Measurements from ENCODE around the gene TSC1.
A peak's percentile ranks its signal among the peaks of the same experiment; 100 is the strongest.
"Not testable (repeated sequence)": the region's sequence is repeated elsewhere in the genome, so short reads cannot be mapped to it uniquely, and the experiment has no call there.

The TSC1 gene

DNA sequence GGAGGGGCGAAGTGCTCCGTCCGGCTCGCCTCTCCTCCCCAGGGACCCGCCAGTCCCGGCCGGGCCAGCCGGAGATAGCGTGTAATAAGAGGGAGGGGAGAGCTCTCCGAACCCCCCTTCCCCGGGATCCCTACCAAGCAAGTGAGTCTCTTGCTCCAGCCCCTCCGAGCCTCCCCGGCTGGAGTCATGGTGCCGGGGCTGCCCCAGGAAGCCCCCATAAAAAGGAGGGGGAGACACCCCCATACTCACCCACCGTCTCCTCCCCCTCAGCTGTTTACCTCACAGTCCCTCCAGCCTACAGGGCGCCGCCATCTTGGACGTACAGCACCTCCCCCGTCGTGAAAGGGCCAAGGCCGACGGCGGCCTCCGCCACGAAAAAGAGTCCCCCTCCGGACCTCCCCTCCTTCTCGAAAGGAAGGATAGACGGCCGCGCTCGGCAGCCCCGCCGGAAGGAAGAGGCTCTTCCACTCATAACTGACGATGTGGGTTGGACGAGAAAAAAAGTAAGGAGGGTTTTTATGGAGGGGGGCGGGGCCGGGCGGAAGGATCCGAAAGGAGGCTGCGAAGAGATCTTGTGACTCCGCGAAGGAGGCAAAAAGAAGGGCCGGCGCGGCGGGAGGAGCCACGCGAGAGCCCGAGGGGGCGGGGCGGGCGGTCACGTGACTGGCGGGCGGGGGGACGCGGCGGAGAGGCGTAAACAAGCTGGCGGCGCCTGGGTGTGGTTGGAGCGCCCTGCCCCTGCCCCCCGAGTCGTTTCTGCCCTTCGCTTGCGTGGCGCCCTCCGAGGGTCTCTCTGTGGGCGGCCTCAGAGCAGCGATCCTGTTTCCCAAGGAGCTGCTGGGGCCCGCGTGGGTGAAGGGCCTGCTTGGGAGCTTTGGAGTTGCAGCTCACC is at the start of gene TSC1:
Gene TSC1 (minus strand): TSS at position 323 of the 892 bp plus-strand sequence. CDS start 15,744 bp downstream, outside the sequence.
- DNase-seq (ENCODE audit: low read depth), result peak; percentile 78

DNA sequence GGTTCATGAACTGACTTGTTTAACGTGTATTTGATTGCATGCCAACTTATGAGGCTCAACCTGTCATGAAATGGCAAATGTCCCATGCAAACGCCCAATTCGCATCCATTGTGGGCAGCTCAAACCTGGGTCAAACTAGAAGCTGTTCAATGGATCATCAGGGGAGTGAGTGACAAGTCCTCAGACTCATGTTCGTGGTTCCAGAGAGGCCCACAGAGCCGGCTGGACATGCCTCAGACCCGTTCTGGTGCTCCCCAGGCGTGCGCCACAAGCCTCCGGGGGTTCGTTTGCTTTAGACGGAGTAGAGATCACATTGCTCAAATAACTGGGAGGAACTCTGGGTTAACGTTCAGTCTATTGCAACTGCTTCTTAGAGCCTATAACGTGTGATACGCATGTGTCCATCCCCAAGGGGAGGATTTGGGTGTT is 49.1 kb upstream of the TSC1 start:
- H3K4me3 ChIP-seq (ENCODE audit: low read length), result no peak overlapping the region
- TF ChIP-seq, protein P1, sequence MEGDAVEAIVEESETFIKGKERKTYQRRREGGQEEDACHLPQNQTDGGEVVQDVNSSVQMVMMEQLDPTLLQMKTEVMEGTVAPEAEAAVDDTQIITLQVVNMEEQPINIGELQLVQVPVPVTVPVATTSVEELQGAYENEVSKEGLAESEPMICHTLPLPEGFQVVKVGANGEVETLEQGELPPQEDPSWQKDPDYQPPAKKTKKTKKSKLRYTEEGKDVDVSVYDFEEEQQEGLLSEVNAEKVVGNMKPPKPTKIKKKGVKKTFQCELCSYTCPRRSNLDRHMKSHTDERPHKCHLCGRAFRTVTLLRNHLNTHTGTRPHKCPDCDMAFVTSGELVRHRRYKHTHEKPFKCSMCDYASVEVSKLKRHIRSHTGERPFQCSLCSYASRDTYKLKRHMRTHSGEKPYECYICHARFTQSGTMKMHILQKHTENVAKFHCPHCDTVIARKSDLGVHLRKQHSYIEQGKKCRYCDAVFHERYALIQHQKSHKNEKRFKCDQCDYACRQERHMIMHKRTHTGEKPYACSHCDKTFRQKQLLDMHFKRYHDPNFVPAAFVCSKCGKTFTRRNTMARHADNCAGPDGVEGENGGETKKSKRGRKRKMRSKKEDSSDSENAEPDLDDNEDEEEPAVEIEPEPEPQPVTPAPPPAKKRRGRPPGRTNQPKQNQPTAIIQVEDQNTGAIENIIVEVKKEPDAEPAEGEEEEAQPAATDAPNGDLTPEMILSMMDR (conservative IDR thresholded peaks at IDR 0.05; ENCODE audit: low read depth, low read length), result no peak
- DNase-seq (ENCODE audit: low read depth), result no peak

More for the DNA sequence above, at the start of gene TSC1:
- peak within 1 kb of the TSS; percentile 97 for H3K4me3 ChIP-seq (ENCODE audit: low read length)
- TF ChIP-seq, protein P1 (conservative IDR thresholded peaks at IDR 0.05; ENCODE audit: low read depth, low read length), result no peak

DNA sequence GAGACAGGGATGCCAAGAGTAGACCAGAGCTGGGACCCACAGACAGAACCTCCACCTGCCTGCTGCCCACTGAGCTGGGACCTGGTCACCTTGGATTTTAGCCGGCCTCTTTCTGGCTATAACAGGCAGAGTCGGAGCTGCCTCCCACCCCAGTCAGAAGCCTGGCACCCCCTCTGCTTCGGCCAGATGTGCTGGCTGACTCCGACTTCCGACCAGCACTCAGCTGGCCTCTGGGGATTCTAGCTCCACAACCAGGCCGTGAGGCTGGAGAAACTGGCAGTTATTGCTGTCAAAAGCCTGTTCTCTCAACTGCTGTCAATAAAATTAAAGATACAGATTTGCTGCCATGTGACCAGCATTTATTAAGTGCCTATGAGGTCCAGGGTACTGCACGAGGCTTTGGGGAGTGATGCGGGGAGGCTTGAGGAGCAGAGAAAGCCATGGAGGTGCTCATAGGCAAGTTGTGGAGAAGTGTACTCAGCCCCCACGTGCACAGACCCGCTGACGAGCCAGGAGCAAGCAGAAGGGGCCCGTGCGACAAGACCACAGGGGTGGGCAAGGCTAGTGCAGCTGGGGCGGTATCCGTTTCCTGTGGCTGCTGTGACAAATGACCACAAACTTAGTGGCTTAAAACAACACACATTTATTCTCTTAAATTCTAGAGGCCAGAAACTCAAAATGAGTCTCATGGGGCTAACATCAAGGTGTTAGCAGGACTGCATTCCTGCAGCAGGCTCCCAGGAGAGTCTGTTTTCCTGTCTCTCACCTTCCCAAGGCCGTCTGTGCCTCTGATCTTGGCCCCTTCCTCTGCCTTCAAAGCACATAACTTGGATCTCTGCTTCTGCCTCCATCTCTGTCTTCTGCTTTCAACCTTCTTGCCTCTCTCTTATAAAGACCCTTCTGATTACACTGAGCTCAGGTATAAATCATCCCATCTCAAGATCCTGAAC is 47.2 kb upstream of the TSC1 start:
- no peak for DNase-seq (ENCODE audit: low read depth)
- TF ChIP-seq, protein P1 (conservative IDR thresholded peaks at IDR 0.05; ENCODE audit: low read depth, low read length), result no peak
- no peak overlapping the region for H3K4me3 ChIP-seq (ENCODE audit: low read length)

DNA sequence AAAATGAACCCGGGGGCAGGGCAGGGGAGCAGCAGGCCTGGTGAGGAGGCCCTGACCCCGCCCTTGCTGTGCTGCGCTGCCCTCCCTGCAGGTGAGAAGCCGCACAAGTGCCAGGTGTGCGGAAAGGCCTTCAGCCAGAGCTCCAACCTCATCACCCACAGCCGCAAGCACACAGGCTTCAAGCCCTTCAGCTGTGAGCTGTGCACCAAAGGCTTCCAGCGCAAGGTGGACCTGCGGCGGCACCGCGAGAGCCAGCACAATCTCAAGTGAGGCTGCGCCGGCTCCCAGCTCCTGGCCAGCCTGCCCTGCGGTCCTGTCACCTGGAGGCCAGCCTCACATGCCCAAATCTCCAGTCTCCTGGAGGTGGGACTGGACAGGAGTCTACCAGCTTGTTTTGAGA is 46.4 kb upstream of the TSC1 start:
- no peak overlapping the region for H3K4me3 ChIP-seq (ENCODE audit: low read length)
- TF ChIP-seq, protein P1 (conservative IDR thresholded peaks at IDR 0.05; ENCODE audit: low read depth, low read length), result no peak
- no peak for DNase-seq (ENCODE audit: low read depth)

DNA sequence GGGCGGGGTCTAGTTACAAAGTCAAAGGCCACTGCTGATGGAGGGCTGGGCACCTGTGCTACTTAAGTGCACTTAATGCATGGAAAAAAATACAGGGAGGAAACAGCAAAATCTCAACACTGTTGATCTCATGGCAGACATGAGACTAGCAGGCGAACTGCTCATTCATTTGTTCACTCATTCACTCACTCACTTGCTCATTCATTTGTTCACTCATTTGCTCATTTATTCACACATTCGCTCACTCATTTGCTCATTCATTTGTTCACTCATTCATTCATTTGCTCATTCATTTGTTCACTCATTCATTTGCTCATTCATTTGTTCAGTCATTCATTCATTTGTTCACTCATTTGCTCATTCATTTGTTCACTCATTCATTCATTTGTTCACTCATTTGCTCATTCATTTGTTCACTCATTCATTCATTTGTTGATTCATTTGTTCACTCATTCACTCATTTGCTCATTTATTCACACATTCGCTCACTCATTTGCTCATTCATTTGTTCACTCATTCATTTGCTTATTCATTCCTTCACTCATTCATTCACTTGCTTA is 45.7 kb upstream of the TSC1 start:
- H3K4me3 ChIP-seq (ENCODE audit: low read length); DNase-seq (ENCODE audit: low read depth): not testable (repeated sequence)

DNA sequence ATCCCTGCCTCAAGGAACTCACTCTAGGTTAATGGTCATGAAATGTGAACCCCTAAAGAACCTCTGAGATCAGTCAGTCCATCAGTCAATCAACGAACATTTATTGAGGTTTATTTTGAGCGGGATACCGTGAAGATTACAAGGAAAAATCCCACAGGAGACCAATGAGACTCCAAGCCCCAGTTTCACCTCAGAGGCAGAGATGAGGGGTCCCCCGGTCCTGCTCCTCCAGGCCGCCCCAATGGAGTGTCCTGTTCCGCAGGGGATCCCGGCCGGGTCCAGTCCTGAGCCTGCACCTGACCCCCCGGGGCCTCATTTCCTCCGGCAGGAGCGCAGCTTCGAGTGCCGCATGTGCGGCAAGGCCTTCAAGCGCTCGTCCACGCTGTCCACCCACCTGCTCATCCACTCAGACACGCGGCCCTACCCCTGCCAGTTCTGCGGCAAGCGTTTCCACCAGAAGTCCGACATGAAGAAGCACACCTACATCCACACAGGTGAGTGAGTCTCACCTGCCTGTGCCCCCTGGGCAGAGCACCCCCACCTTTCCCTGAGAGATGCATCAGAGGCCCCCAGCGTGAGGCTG is 45.1 kb upstream of the TSC1 start:
- H3K4me3 ChIP-seq (ENCODE audit: low read length), result no peak overlapping the region
- DNase-seq (ENCODE audit: low read depth), result no peak
- TF ChIP-seq, protein P1 (conservative IDR thresholded peaks at IDR 0.05; ENCODE audit: low read depth, low read length), result no peak

DNA sequence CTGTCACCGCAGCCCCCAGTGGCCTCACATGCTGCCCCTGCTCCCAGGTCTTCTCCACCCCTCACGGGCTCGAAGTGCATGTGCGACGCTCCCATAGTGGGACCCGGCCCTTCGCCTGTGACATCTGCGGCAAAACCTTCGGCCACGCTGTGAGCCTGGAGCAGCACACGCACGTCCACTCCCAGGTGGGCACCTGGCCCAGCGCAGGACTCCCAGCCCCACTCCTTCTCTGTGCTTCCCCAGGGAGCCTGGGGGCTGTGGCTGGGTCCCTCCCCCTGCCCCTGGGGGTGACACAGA is 44.5 kb upstream of the TSC1 start:
- H3K4me3 ChIP-seq (ENCODE audit: low read length), result no peak overlapping the region
- TF ChIP-seq, protein P1 (conservative IDR thresholded peaks at IDR 0.05; ENCODE audit: low read depth, low read length), result no peak
- no peak for DNase-seq (ENCODE audit: low read depth)
